Activated B cell treated with CpG ODN at 0.5 μM for 24 hours (primary cell): ENCODE measurements around the gene MYB. TPM values are rescaled to one million over a fixed set of nuclear protein-coding genes. Genes with fewer than 3 reads are reported as not detected.
"Not testable (repeated sequence)": the region's sequence is repeated elsewhere in the genome, so short reads cannot be mapped to it uniquely, and the experiment has no call there.

Source experiments
- ATAC-seq: fragments of 200-7000 bp; cut with Tn5 transposase; one replicate; pipeline ENCODE4 v1.10.0; 2021; ENCODE audit warnings: low read depth, mild to moderate bottlenecking, moderate library complexity
- CTCF ChIA-PET: fragments of 350-600 bp; sonication (Branson Sonifier 250); formaldehyde crosslinking; loops from one replicate; lab custom pipeline; 2021; ENCODE audit warnings: antibody characterized with exemption; lab: Charles Lee
- POLR2A ChIA-PET: fragments of 350-600 bp; sonication (Branson Sonifier 250); formaldehyde crosslinking; loops from one replicate; lab custom pipeline; 2021; ENCODE audit warnings: antibody characterized with exemption; lab: Charles Lee
- DNase-seq: peaks from one replicate; pipeline ENCODE4 v3.0.0; 2022
- H3K27ac Mint-ChIP-seq: one replicate; pipeline ENCODE4 v1.8.0; 2020; ENCODE audit warnings: mixed read lengths
- H3K27me3 Mint-ChIP-seq: one replicate; pipeline ENCODE4 v1.8.0; 2021; ENCODE audit warnings: mixed read lengths
- H3K36me3 Mint-ChIP-seq: one replicate; pipeline ENCODE4 v1.8.0; 2021; ENCODE audit warnings: low read depth, mixed read lengths
- H3K4me1 Mint-ChIP-seq: one replicate; pipeline ENCODE4 v1.8.0; 2021; ENCODE audit warnings: mixed read lengths
- H3K4me3 Mint-ChIP-seq: one replicate; pipeline ENCODE4 v1.8.0; 2020; ENCODE audit warnings: mild to moderate bottlenecking, mixed read lengths
- H3K9me3 Mint-ChIP-seq: one replicate; pipeline ENCODE4 v1.8.0; 2020; ENCODE audit warnings: mixed read lengths
- CTCF ChIP-seq: fragments of 200-600 bp; IDR thresholded peaks from one replicate; pipeline ENCODE4 v1.8.0; 2022; ENCODE audit warnings: antibody characterized with exemption, mild to moderate bottlenecking
- intact Hi-C: fragments of 100-400 bp; cut with micrococcal nuclease; formaldehyde crosslinking; loops from one replicate; pipeline ENCODE4 v1.15.1; 2024
- total RNA-seq: library from RNA; stranded (reverse); gene quantifications from 2 replicates; pipeline ENCODE4 v1.2.3, GENCODE V29; 2022

MYB gene
- total RNA-seq, 1 donor from 2014 or later, result 3.2 TPM

GRCh38 chr6:135159531-135159930 lies 21.6 kb upstream of the MYB start:
- Mint-ChIP-seq H3K27me3 (peaks cover 1% of the 10 kb centered on the region), H3K4me3 (no peak overlapping the region), H3K9me3 (no peaks in the 10 kb centered on the region), H3K36me3 (no peaks in the 10 kb centered on the region), H3K4me1 (peaks cover 17% of the 10 kb centered on the region), H3K27ac (no peak overlapping the region)
- ChIA-PET CTCF (interaction anchor here (1.0 kb wide), 2 partner anchors 15 to 22 kb away, joined by 3 to 4 read pairs; partner anchors contain the start of gene MYB), POLR2A (interaction anchor here (0.9 kb wide), 1 partner anchor 104 kb away, joined by 3 read pairs; no protein-coding TSS in a partner anchor)
- TF ChIP-seq CTCF, result no peak
- DNase-seq (no peak), ATAC-seq (no peak)
- intact Hi-C loops, result no loop called here

DNA sequence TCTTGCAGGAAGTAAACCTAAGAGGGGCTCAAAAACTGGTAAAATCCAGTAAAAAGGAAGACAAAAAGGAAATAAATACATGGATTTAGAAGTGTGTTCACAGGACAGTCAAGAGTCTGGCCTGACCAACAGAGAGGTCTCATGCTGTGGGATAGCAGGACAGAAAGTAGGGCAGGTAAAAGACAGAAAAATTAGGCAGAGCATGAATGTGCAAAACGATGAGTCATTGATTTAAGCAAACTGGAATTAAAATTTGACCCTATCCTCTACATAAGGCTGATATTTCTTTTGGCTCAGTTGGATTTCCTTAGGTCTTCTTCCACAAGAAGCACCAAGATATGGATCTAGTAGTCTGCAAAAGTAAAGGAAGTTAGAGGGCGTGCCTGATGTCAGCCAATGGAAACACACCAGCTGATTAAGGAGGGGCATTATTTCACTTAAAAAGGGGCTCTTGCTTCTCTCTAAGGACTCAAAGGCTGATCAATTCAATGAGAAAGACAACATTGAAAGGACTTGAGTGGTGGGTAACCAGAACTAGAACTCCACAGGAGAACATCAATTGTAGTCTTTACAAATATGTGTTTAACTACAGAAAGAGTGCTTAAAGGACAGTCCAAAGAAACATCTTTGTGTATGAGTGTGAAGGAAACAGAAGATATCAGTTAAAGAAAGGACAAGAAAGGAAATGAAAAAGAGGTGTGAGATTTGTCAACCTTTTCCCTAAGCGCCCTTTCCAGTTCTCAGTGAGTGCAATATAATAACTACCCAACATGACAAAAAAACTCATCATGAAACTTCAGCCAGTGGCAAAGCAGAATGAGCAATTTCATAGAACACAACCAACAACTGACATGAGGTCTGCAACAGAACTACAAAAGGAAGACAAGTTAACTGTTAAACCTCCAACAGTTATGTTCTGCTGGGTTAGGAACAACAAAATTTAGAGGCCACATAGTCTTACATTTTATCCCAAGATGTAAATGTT lies 19.4 kb upstream of the MYB start:
- TF ChIP-seq CTCF, result no peak
- Mint-ChIP-seq H3K9me3 (no peaks in the 10 kb centered on the region), H3K27me3 (no peaks in the 10 kb centered on the region), H3K27ac (no peak overlapping the region), H3K4me1 (peaks cover 20% of the 10 kb centered on the region), H3K36me3 (no peaks in the 10 kb centered on the region), H3K4me3 (no peak overlapping the region)
- DNase-seq (no peak), ATAC-seq (no peak)
- ChIA-PET CTCF (interaction anchor here (1.6 to 2.6 kb wide), 3 partner anchors 18 to 263 kb away, joined by 5 to 14 read pairs (median 7); no protein-coding TSS in a partner anchor), POLR2A (no interaction called here)
- intact Hi-C loops, result no loop called here

DNA sequence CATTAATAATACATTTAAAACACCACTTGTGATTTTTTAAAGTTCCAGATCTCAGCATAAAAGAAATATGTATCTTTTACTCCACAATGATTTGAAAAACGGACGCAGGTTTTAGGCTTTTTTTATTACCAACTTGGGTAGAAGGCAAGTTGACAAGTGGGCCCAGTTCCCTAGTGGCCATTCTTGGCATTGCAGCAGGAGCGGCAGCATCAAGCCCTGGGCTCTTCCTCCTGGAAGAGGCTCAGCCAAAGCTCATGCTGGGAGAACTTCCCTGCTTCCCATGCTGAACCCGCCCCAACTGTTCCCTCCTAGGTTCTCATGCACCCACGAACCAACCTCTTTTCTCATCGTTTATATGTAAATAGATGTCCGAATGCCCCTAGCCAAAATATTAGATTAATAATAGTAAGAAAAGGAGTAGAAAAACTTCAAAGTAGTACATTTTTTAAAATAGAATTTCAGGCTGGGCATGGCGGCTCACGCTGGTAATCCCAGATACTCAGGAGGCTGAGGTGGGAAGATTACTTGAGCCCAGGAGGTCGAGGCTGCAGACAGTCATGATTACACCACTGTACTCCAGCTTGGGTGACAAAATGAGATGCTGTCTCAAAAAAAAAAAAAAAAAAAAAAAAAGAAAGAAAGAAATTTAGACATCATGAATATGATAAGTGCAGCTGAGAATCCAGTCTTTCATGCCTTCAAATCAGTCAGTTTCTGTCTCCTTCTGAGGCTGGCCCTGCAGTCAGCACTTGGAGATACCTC lies 18.2 kb upstream of the MYB start:
- Mint-ChIP-seq H3K9me3 (no peaks in the 10 kb centered on the region), H3K36me3 (no peaks in the 10 kb centered on the region), H3K27me3 (no peaks in the 10 kb centered on the region), H3K27ac (peak overlapping the region; percentile 79), H3K4me3 (peak overlapping the region; percentile 25), H3K4me1 (peaks cover 20% of the 10 kb centered on the region)
- peak; percentile 40 for TF ChIP-seq CTCF
- CTCF ChIA-PET, result interaction anchor here (1.0 to 2.6 kb wide), 5 partner anchors 9 to 262 kb away, joined by 3 to 14 read pairs (median 5); no protein-coding TSS in a partner anchor
- intact Hi-C loops, result loop anchor here (1.0 kb wide), 2 partner anchors 15 to 17 kb away; no protein-coding TSS in a partner anchor
- DNase-seq (no peak), ATAC-seq (peak; percentile 29)
- POLR2A ChIA-PET, result interaction anchor here (0.7 to 1.6 kb wide), 7 partner anchors 18 to 343 kb away, joined by 3 to 14 read pairs (median 5); partner anchors contain the start of genes HBS1L and MYB

- intact Hi-C loops, result loop anchor here (1.0 kb wide), 2 partner anchors 15 to 17 kb away; no protein-coding TSS in a partner anchor
- ATAC-seq (peak; percentile 93), DNase-seq (peak; percentile 24)
- Mint-ChIP-seq H3K27me3 (no peaks in the 10 kb centered on the region), H3K4me3 (peak overlapping the region; percentile 25), H3K9me3 (no peaks in the 10 kb centered on the region), H3K27ac (peak overlapping the region; percentile 79), H3K4me1 (peaks cover 20% of the 10 kb centered on the region), H3K36me3 (no peaks in the 10 kb centered on the region)
- POLR2A ChIA-PET, result interaction anchor here (0.7 to 1.6 kb wide), 8 partner anchors 17 to 507 kb away, joined by 3 to 14 read pairs (median 4); partner anchors contain the start of genes HBS1L and MYB
- TF ChIP-seq CTCF, result no peak
- CTCF ChIA-PET, result interaction anchor here (1.0 to 2.6 kb wide), 4 partner anchors 13 to 262 kb away, joined by 3 to 14 read pairs (median 6); no protein-coding TSS in a partner anchor
Observed at GRCh38 chr6:135163440-135163738, 17.7 kb upstream of the MYB start.

DNA sequence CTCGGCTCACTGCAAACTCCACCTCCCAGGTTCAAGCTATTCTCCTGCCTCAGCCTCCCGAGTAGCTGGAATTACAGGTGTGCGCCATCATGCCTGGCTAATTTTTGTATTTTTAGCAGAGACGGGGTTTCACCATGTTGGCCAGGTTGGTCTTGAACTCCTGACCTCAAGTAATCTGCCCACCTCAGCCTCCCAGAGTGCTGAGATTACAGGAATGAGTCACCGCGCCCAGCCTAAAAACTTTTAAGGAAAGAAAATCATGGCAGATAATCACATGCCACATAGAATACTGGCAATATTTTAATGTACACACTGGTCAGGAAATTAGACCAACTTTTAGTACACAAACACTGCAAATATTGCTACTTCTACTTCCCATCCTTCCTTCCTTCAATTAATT lies 16.7 kb upstream of the MYB start:
- H3K27me3 Mint-ChIP-seq, intact Hi-C loops: not testable (repeated sequence)
- POLR2A ChIA-PET, result interaction anchor here (1.6 kb wide), 1 partner anchor 16 kb away, joined by 14 read pairs; the partner anchor contains the start of gene MYB

More for the DNA sequence above, 16.7 kb upstream of the MYB start:
- ATAC-seq, DNase-seq, H3K4me3 Mint-ChIP-seq, H3K36me3 Mint-ChIP-seq, H3K9me3 Mint-ChIP-seq, H3K27ac Mint-ChIP-seq: not testable (repeated sequence)
- CTCF ChIA-PET, result interaction anchor here (0.6 to 2.6 kb wide), 3 partner anchors 19 to 161 kb away, joined by 3 to 14 read pairs (median 7); no protein-coding TSS in a partner anchor
- H3K4me1 Mint-ChIP-seq, result peaks cover 20% of the 10 kb centered on the region
